Stimulated activated CD4-positive, alpha-beta T cell treated with anti-CD3 and anti-CD28 coated beads, TNF-alpha, amount 100 ng/mL, for 24 hours (primary cell): ENCODE measurements around the gene KMT5B.
A peak's percentile ranks its signal among the peaks of the same experiment; 100 is the strongest.

Experiments
- DNase-seq, 3 experiments: peaks; one replicate each; pipeline ENCODE4 v3.0.0-alpha.2; 2020; ENCODE audit warnings: low read depth in 3 of 3

Gene KMT5B

GRCh38 chr11:68120273-68121066, 92.6 kb downstream of the KMT5B start:
- DNase-seq: peak in 2 of 3 experiments; percentile 17 to 37

DNA sequence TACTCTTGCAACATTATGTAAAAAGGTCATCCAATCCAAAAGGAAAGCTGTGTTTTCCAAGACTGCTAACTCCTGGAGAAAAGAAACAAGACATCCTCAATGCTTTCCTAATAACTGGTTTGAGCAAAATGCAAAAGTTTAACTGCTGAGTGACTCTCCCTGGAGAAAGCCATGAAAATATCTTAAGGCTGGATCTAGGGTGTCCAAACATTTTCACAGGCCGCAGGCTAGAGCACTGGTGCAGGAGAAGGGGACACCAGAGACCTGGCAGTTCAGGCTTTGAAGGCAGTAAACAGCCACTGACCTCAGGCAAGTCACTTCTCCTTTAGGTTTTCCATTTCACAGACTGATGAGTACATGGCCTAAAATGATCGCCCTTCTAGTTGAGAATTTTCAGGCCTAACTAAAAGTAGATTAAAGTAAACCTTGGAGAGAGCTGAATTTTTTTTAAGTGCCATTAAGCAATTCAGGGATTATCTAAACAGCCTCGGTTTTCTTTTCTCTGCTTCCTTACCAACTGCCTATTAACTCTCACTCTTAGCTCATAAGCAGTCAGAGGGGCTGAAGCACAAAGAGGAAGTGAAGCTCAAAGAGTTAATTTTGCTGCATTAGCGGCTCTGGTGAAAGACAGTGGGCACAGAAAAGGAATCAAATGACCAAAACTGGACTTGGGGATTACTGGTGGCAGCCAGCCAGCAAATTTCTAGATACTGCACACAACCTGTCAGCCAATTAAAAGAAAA, 94.2 kb downstream of the KMT5B start:
- DNase-seq: no peak

DNA sequence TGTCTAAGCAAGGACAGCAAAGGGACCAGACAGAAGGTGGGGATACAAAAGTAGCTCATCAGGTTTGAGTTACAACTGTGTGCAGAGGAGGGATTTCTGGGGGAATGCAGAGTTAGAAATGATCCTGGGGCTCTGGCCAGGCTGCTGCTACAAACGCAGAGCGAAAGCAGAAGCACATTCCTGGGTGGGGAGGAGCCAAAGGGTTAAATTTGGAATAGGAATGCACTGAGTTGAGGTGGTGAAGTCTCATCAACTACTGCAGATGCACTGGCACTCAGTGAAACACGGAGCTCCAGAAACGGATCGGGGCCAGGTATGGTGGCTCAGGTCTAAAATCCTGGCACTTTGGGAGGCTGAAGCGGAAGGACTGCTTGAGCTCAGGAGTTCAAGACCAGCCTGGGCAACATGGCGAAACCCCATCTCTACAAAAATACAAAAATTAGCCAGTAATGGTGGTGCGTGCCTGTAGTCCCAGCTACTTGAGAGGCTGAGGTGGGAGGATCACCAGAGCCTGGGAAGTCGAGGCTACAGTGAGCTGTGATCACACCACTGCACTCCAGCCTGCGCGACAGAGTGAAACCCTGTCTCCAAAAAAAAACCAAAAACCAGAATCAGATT, 95.1 kb downstream of the KMT5B start:
- no peak for DNase-seq

DNA sequence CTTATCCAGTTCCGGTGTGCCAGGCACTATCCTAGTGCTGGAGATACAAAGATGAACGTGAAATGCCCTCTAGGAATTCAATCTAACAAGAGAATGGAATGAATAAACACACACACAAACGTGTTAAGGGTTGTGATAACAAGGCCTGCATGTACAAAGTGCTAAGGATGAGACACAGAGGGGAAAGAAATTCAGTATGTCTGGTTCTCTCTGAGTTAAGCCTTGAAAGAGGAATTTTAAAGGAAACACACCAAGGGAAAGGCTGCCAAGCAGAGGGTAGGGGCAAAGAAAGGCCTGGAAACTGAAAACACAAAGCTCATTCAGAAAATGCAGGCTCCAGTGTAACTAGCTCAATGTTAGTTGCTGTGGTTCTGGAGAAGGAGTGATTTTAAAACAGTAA, 96.1 kb downstream of the KMT5B start:
- DNase-seq: no peak

- DNase-seq: no peak
These were observed 97.0 kb downstream of the KMT5B start for GRCh38 chr11:68116126-68116525.

DNA sequence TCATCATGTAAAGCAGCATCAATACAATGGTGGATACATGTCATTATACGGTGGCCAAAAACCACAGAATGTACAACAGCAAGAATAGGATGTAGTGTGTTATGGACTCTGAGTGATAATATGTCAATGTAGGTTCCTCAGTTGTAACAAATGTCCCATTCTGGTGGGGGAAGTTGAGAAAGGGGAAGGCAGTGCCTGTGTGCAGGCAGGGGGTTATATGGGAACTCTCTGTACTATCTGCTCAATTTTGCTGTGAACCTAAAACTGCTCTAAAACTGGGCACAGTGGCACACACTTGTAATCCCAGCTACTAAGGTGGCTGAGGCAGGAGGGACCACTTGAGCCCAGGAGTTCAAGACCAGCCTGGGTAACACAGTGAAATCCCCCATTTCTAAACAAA, 97.8 kb downstream of the KMT5B start:
- DNase-seq: no peak

DNA sequence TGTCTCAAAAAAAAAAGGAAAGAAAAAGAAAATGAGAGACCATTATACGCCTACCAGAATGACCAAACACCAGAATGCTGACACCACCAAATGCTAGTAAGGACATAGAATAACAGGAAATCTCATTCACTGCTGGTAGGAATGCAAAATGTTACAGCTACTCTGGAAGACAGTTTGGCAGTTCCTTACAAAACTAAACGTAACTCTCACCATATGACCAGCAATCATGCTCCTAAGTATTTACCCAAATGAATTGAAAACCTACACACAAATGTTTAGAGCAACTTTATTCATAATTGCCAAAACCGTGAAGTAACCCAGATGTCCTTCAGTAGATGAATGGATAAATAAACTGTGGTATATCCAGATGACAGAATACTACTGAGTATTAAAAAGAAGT, 99.1 kb downstream of the KMT5B start:
- DNase-seq: no peak

DNA sequence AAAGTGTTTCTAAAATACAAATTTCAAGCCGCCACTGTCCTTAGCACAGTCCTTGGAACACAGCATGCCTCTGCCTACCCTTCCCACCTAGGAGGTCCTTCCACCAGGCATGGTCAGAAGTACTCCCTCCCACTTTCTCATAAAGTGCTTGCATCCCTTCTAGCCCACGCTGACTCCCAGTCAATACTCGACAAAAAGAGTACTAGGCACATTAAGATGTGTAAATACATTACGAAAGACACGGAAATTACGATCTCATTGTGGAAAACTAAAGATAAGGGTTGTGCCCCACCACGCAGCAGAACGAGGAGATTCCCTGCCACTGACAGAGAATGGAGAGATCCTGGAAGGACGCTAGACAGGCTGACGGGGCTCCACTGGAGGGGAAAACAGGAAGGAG, 105.4 kb downstream of the KMT5B start:
- no peak for DNase-seq

DNA sequence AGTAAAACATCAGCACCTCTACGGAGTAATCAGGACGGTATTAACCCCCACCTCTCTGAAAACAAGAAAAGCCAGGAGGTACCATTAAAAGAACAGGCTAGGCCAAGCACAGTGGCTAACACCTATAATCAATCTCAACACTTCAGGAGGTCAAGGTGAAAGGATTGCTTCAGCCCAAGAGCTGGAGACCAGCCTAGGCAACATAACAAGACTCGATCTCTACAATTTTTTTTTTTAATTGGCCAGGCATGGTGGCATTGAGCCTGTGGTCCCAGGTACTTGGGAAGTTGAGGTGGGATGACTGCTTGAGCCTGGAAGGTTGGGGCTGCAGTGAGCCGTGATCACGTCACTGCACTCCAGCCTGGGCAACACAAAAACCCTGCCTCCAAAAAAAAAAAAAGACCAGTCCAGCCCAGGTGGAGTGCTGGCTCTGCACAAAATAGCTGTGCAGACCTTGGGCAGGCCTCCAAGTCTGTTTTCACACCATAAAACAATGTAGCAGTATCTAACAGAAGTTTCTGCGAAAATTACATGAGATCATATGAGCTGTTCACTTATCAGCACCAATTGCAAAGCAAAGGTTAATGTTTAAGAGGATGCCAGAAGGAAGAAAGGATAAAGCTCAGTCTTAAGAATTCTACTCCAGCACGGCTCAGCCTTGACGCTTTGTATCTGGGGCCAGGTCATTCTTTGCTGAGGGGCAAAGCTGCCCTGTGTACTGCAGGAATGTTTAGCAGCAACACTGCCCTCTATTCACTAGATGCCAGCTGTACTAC, 106.7 kb downstream of the KMT5B start:
- DNase-seq: no peak
